GM10248 (cell line): ENCODE results near the gene CCDC18.
"Not testable (repeated sequence)": the region's sequence is repeated elsewhere in the genome, so short reads cannot be mapped to it uniquely, and the experiment has no call there.

Experiments
- CTCF ChIA-PET: fragments of 300-600 bp; sonication (Branson Sonifier 250); formaldehyde crosslinking; extraction: SDS; loops from one replicate; lab custom pipeline; 2021; ENCODE audit warnings: antibody characterized with exemption; lab: Yijun Ruan, JAX
- POLR2A ChIA-PET: fragments of 350-650 bp; sonication (Branson Sonifier 250); formaldehyde crosslinking; extraction: SDS; loops from one replicate; lab custom pipeline; 2020; ENCODE audit warnings: antibody characterized with exemption; lab: Yijun Ruan, JAX
- DNase-seq: peaks from one replicate; pipeline ENCODE4 v3.0.0; 2012; ENCODE audit errors: extremely low spot score
- TF ChIP-seq, protein P1 (sequence below): IDR thresholded peaks from 2 replicates; pipeline ENCODE4 v1.5.1; 2012; ENCODE audit warnings: mild to moderate bottlenecking, low read depth; ENCODE audit errors: extremely low read depth, missing control alignments, control extremely low read depth

The CCDC18 gene

GRCh38 chr1:93255222-93256079 lies 74.9 kb downstream of the CCDC18 start:
- DNase-seq, result no peak
- ChIA-PET POLR2A (no interaction called here), CTCF (interaction anchor here (1.1 kb wide), 1 partner anchor 49 kb away, joined by 4 read pairs; no protein-coding TSS in a partner anchor)
- TF ChIP-seq, protein P1, sequence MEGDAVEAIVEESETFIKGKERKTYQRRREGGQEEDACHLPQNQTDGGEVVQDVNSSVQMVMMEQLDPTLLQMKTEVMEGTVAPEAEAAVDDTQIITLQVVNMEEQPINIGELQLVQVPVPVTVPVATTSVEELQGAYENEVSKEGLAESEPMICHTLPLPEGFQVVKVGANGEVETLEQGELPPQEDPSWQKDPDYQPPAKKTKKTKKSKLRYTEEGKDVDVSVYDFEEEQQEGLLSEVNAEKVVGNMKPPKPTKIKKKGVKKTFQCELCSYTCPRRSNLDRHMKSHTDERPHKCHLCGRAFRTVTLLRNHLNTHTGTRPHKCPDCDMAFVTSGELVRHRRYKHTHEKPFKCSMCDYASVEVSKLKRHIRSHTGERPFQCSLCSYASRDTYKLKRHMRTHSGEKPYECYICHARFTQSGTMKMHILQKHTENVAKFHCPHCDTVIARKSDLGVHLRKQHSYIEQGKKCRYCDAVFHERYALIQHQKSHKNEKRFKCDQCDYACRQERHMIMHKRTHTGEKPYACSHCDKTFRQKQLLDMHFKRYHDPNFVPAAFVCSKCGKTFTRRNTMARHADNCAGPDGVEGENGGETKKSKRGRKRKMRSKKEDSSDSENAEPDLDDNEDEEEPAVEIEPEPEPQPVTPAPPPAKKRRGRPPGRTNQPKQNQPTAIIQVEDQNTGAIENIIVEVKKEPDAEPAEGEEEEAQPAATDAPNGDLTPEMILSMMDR, result no peak

DNA sequence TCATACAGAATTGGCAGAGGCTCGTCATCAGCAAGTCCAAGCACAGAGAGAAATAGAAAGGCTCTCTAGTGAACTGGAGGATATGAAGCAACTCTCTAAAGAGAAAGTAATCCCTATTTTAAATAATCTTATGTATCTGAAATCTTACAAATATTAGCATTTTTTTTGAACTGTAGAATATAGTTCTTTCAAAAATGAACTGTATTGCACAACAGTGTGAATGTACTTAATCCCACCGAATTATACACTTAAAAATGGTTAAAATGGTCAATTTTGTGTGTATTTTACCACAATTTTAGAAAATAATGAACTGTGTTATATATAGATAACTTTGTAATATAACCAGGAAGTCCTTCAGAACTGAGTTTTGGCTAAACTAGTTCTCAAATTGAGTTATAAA lies 75.9 kb downstream of the CCDC18 start:
- TF ChIP-seq, protein P1, result no peak
- CTCF ChIA-PET, result no interaction called here
- DNase-seq, result no peak
- POLR2A ChIA-PET, result no interaction called here

DNA sequence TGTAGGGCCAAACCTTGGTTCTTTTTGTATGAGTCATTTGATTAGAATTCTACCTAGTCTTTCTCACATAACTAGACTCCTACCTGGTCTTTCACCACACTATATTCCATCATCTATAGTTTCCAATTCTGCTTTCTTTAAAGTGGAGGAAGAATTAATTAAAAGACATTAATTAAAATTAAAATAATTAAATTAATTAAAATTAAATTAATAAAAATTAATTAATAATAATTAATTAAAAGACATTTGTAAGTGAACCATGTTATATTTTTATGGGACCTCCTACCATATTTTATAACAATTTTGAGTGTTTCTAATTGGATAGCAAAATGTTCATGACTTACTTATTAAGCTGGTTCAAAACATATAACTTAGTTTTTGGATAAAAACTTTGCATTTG lies 77.4 kb downstream of the CCDC18 start:
- POLR2A ChIA-PET, result no interaction called here
- CTCF ChIA-PET, result interaction anchor here (0.9 kb wide), 1 partner anchor 17 kb away, joined by 3 read pairs; no protein-coding TSS in a partner anchor
- no peak for DNase-seq
- TF ChIP-seq, protein P1, result no peak

DNA sequence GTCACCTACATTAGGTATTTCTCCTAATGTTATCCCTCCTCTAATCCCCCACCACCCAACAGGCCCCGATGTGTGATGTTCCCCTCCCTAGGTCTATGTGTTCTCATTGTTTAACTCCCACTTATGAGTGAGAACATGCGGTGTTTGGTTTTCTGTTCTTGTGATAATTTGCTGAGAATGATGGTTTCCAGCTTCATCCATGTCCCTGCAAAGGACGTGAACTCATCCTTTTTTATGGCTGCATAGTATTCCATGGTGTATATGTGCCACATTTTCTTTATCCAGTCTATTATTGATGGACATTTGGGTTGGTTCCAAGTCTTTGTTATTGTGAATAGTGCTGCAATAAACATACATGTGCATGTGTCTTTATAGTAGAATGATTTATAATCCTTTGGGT lies 80.2 kb downstream of the CCDC18 start:
- DNase-seq, CTCF ChIA-PET, POLR2A ChIA-PET: not testable (repeated sequence)

DNA sequence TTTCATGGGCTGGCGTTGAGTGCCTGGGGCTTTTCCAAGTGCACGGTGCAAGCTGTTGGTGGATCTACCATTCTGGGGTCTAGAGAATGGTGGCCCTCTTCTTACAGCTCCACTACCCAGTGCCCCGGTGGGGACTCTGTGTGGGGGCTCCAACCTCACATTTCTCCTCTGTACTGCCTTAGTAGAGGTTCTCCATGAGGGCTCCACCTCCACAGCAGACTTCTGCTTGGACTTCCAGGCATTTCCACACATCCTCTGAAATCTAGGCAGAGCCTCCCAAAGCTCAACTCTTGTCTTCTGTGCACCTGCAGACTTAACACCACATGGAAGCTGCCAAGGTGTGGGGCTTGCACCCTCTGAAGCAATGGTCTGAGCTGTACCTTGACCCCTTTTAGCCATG lies 82.1 kb downstream of the CCDC18 start:
- no peak for DNase-seq
- TF ChIP-seq, protein P1, result no peak
- ChIA-PET CTCF (interaction anchor here (0.8 to 1.3 kb wide), 2 partner anchors 11 to 42 kb away, joined by 3 to 4 read pairs; no protein-coding TSS in a partner anchor), POLR2A (no interaction called here)

GRCh38 chr1:93268888-93269287 lies 88.4 kb downstream of the CCDC18 start:
- CTCF ChIA-PET, POLR2A ChIA-PET, DNase-seq: not testable (repeated sequence)

DNA sequence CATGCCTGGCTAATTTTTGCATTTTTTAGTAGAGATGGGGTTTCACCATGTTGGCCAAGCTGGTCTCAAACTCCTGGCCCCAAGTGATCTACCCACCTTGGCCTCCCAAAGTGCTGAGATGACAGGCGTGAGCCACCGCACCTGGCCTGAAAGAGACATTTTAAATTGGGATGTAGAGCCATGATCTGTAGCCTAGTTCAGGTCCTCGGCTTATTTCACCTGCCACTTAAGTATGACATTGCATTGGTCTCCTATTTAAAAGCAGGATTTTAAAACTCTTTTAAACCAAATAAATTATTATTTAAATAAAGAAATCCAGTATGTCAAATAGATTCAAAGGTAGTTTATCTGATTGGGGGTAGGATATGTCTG lies 94.7 kb downstream of the CCDC18 start:
- CTCF ChIA-PET, result interaction anchor here (1.0 to 1.3 kb wide), 3 partner anchors 14 to 29 kb away, joined by 3 to 6 read pairs (median 4); no protein-coding TSS in a partner anchor
- DNase-seq, POLR2A ChIA-PET: not testable (repeated sequence)

- ChIA-PET POLR2A (no interaction called here), CTCF (interaction anchor here (1.3 kb wide), 2 partner anchors 13 to 29 kb away, joined by 4 to 6 read pairs; no protein-coding TSS in a partner anchor)
- TF ChIP-seq, protein P1, result no peak
- no peak for DNase-seq
Observed at GRCh38 chr1:93275634-93276295, 95.2 kb downstream of the CCDC18 start.

DNA sequence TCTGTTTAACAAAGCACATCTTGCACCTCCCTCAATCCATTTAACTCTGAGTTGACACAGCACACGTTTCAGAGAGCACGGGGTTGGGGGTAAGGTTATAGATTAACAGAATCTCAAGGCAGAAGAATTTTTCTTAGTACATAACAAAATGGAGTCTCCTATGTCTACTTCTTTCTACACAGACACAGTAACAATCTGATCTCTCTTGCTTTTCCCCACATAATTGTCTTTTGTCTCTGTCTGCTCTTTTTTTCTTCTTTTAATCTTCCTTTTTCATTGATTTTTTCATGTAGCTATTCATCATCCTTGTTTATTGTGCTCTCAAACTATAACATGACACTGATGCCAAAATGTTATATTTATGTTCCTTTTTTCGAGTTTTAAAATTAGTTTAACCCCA lies 97.0 kb downstream of the CCDC18 start:
- POLR2A ChIA-PET, DNase-seq: not testable (repeated sequence)
- CTCF ChIA-PET, result interaction anchor here (1.3 kb wide), 1 partner anchor 19 kb away, joined by 4 read pairs; no protein-coding TSS in a partner anchor
